Renal cortical epithelial cell (primary cell): ENCODE measurements around the gene G3BP2. TPM values are rescaled to one million over a fixed set of nuclear protein-coding genes. Genes with fewer than 3 reads are reported as not detected.
"Not testable (repeated sequence)": the region's sequence is repeated elsewhere in the genome, so short reads cannot be mapped to it uniquely, and the experiment has no call there.

Source experiments
- DNase-seq: peaks from one replicate; pipeline ENCODE4 v3.0.0-alpha.2; 2011; ENCODE audit warnings: low read depth
- total RNA-seq: library from RNA; depleted of rRNA; stranded (reverse); fragments of >200 nt; gene quantifications from 2 replicates; pipeline ENCODE4 v1.2.3, GENCODE V29; 2014

Gene G3BP2
- 303 and 311 TPM in 2 replicates for total RNA-seq

DNA sequence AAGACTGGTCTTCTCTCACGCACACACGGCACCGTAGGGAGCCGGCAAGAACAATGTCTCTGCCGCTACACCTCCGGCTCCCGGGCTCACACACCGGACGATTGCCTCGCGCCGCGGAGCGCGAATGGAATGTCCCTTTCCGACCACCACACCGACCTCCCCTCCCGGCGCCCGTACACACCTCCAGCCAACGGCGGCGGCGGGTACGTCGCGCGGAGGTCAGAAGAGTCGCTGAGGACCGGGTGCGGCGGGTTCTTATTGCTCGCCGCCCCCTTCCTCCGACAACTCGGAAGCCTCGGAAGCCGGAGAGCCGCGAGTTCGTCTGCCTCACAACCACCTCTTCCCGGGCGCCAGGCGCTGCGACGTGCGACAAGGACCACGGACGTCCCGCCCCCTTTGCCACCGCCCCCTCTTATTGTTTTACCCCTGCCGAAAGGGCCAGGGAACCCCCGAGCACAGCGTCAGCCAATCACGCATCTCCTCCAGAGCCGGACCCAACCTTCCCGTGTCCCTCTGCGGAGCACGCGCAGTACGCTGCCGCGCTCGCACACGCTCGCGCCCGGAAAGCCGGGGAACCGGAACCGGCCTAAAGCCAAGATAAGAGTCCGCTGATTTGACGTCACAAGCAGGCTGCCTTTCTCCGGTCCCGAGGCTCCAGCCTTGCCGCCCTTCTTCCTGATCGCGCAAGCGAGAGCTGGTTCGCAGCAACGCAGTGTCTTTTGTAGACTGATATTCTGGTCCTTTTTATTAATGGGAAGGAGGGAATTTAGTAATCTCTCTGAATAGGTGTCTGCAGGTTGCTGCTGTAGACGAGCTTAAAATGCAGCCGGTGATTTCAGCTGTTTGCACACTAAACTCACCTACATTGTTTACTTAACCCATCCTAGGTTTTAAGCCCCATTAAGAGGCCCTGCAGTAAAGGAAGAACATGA, at the start of gene G3BP2:
G3BP2 (minus strand) TSS at position 385 of the 932 bp plus-strand sequence. CDS start 11,386 bp downstream, outside the sequence.
- peak; percentile 94 for DNase-seq

DNA sequence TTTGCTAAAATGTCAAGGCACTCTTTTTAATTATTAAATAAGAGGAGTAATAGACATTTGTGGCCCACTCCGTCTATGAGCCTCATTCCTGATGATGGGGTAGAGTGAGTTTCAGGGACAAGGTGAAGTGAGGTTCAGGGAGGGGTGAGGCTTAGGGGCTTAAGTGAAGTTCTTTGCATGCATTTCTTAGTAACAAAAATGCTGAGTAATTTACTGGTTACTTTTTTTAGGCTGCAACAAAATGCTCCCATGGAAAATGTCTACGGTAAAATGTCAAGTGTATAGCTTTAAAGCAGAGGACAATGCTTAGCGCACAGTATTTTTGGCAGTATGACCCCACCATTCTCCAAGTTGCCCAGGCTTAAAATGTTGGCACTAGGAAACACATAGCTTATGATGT, 49.2 kb upstream of the G3BP2 start:
- no peak for DNase-seq

DNA sequence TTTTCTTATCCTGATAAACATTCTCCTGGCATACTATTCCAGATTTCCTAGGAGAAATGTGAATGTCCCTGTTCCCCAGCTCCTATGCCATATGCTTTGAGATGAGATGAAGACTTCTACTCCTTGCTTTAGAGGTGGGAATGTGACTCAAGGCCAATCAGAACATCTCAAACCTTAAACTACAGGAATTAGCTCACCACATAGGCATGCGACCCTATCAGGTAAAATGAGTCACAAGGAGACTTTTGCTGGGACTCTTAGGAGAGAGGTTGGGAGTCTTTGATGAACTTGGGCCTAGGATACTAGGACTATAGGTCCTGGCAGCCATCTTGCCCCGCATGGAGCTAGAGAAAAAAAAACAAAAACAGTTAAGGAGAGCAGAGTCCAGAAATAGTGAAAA, 45.3 kb upstream of the G3BP2 start:
- peak; percentile 35 for DNase-seq

DNA sequence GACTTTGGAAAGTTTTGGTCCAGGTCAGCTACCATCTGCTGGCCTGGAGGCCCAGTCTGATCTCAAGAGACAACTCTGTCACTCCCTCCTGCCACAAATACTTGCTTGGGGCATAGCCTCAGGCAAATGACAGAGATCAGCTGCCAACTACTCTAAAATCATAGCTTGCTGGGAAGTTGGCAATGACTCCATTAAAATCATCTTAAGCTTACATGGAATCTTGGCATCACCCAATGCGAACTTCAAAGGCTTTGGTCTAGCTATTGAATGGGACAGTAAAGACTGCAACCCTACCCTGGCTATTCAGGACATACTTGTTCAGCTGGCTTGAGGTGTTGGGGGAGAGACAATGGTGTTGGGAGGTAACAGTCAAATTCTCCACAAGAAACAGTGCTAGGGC, 44.2 kb upstream of the G3BP2 start:
- DNase-seq = no peak

DNA sequence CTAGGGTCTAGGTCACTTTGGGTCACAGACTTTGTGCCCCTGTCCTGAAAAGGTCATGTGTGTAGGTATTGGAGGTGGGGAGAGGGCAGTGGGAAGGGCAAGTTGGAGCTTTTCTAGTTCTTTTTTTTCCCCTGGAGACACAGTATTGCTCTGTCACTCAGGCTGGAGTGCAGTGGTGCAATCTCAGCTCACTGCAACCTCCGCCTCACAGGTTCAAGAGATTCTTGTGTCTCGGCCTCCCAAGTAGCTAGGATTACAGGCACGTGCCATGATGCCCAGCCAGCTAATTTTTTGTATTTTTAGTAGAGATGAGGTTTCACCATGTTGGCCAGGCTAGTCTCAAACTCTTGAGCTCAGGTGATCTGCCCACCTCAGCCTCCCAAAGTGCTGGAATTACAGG, 42.8 kb upstream of the G3BP2 start:
- DNase-seq = not testable (repeated sequence)

- no peak for DNase-seq
Observed at GRCh38 chr4:75715105-75715799, 42.0 kb upstream of the G3BP2 start.

DNA sequence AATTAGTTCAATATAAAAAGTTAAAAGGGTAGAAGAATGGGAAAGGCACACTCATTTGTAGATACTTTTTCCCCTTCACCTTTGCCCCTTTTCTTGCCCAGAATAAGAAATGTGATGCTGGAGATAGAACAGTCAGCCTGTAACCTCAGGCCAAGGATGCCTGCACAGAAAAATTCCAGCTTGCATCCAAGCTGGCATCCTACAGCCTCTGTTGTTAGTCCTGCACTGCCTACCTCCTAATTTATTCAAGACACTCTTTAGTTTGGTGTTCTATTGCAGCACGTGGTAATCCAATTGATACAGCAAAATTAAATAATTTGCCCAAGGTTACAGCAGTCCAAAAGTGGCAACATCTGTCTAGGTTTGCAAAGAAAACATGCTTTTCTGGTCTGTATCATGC, 41.5 kb upstream of the G3BP2 start:
- no peak for DNase-seq

DNA sequence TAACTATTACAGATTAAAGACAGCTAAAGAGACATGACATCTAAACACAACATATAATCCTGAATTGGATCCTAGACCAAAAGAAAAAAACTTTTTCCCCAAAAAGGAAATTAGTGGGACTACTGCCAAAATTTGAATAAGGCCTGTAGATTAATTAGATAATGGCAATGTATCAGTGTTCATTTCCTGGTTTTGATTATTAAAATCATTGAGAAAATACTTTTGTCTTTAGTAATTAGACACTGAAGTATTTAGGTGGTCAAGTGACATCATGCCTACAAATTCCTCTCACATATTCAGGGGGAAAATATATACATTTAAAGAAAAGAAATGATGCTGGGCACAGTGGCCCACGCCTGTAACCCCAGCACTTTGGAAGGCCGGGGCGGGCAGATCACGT, 40.8 kb upstream of the G3BP2 start:
- DNase-seq = no peak

DNA sequence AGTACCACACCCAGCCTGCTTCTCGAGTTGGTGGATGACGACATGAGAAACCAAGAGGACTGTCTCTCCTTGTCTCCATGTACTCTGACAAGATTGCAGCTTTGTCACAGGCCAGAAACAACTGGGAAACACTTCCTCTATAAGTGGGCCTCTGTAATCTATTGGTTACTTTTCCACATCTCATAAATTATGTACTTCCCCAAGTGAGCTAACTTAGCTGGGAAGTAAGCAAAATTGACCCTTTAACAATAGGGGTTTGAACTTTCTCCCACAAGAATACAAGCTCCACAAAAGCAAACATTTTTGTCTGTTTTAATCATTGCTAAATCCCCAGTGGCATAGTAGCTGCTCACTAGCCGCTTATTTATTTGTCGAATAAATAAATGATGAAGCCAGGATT, 37.0 kb upstream of the G3BP2 start:
- DNase-seq = peak; percentile 56

DNA sequence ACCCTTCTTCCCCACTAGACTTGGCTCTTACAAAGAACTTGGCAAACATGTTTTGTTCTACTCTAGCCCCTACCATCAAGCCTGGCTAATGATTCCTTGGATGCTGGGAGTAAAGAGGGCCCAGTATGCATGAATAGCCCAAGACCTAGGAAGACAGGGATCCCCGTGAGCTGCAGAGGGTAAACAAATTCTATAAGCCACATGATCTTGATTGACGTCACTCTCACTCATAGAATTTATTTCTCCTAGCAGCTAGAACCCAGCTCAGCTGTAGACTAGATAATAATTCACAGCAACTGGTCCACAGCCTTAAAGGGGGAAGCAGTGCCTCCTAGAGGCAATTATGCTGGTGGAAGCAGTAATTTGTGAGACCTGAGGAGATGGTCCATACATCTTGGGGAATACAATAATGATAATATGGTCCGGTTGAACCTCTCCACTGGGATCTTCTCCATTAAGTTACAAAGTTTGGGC, 35.0 kb upstream of the G3BP2 start:
- peak; percentile 73 for DNase-seq

DNA sequence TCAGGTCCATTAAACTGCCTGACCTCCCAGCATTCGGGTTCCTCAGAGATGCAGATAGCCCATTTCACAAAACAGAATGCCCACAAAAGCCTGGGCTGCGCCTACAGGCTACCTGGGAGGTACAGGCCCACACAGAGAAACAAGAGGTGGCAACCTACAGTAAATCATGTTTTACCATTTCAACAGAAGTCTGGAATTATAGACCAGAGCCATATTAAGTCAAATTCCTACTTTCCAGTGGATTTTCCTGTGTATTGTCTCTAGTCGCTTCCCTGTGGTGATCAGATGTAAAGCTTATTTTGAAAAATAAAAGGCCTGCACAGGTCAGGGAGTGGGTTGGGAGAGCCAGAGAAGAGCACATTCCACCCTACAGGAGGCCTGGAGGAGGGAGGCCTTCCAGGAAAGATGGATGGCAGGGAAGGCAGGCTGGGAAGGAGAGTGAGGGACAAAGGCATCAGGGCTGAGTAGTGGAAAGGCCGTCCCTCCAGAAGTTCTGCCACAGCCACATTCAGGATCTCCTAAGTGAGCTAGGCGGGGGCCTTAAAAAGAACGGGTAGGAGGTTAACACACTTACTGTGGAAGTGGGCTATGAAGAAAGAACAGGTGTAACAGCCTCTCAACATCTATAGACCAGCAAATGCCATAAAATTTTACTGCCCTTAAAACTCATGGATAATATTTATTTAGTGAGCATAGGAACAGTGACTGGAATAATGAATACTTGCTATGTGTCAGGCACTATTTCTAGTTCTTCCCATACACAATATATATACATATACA, 32.2 kb upstream of the G3BP2 start:
- no peak for DNase-seq

- no peak for DNase-seq
Observed at GRCh38 chr4:75702919-75703411, 29.8 kb upstream of the G3BP2 start.

GRCh38 chr4:75699299-75699698, 26.1 kb upstream of the G3BP2 start:
- no peak for DNase-seq

- no peak for DNase-seq
Observed at GRCh38 chr4:75698963-75699228, 25.7 kb upstream of the G3BP2 start.

- no peak for DNase-seq
Observed at GRCh38 chr4:75698162-75698962, 25.2 kb upstream of the G3BP2 start.

GRCh38 chr4:75696581-75696980, 23.4 kb upstream of the G3BP2 start:
- DNase-seq = no peak

DNA sequence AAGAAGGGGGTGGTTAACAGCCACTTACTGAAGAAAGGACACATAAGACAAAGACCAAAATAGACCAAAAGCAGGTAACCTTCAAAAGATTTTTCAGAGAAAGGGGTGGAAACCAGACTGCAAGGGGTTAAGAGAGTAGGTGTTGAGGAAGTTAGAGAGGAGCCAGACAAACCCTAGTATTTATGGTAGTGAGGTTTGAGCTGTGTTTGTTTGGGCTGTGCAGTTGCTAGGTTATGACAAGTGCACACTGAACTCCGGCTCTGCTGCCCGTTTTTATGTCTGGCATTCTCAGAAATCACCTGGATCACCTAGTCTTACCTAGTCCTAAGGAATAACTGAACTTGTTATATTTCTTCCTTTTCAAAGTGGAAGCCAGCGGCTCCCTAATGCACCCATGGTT, 22.9 kb upstream of the G3BP2 start:
- DNase-seq = peak; percentile 49

DNA sequence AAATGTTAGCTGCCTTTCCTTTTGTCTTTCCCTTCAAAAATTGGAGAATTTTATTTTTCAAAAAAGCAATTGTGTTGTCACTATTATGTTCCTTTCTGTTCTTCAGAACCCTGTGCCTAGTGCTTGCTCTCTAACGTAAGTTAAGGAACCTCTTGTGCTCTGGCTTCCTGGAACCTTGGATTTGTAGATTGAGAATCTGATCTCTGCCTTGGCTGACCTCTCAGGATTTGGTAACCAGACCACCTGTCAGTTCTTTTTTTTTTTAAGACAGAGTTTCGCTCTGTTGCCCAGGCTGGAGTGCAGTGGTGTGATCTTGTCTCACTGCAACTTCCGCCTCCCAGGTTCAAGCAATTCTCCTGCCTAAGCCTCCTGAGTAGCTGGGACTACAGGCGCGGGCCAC, 18.9 kb upstream of the G3BP2 start:
- not testable (repeated sequence) for DNase-seq

- DNase-seq = not testable (repeated sequence)
Observed at GRCh38 chr4:75687125-75687524, 13.9 kb upstream of the G3BP2 start.

- no peak for DNase-seq
Observed at GRCh38 chr4:75686346-75686745, 13.1 kb upstream of the G3BP2 start.

- DNase-seq = no peak
Observed at GRCh38 chr4:75685546-75686189, 12.5 kb upstream of the G3BP2 start.
